Uterus (tissue), 4 donors: ENCODE results near the gene ALG6. TPM values are rescaled to one million over a fixed set of nuclear protein-coding genes. Genes with fewer than 3 reads are reported as not detected.

Experiments
- DNase-seq, 2 donors: peaks; one replicate each; pipeline ENCODE4 v3.0.0-alpha.2; 2019 to 2020
- H3K27ac ChIP-seq, 2 donors: fragments of 200-600 bp; sonication (generic); 1 replicate in 1 of 2; 2 replicates in 1 of 2; pipeline ENCODE4 v1.5.1; 2016 to 2018
- H3K27me3 ChIP-seq, 2 donors: fragments of 200-600 bp; sonication (generic); one replicate each; pipeline ENCODE4 v1.5.1; 2018 to 2019; ENCODE audit warnings: control low read depth in 1 of 2
- H3K36me3 ChIP-seq, 2 donors: fragments of 200-600 bp; sonication (generic); one replicate each; pipeline ENCODE4 v1.5.1; 2019; ENCODE audit warnings: control low read depth in 1 of 2
- H3K4me1 ChIP-seq, 2 donors: fragments of 200-600 bp; sonication (generic); one replicate each; pipeline ENCODE4 v1.5.1; 2018 to 2019; ENCODE audit warnings: control low read depth in 1 of 2
- H3K4me3 ChIP-seq, 2 donors: fragments of 200-600 bp; sonication (generic); 1 replicate in 1 of 2; 2 replicates in 1 of 2; pipeline ENCODE4 v1.5.1; 2018 to 2019; ENCODE audit warnings: mild to moderate bottlenecking in 1 of 2
- H3K9me3 ChIP-seq, 2 donors: fragments of 200-600 bp; sonication (generic); one replicate each; pipeline ENCODE4 v1.5.1; 2019; ENCODE audit warnings: control low read depth in 1 of 2
- POLR2A ChIP-seq, 2 donors: fragments of 450-650 bp; IDR thresholded peaks; one replicate each; pipeline ENCODE4 v1.6.1; 2016; ENCODE audit warnings: antibody characterized with exemption in 2 of 2, mild to moderate bottlenecking in 1 of 2, moderate library complexity in 1 of 2
- intact Hi-C: fragments of 100-400 bp; cut with DNase I; formaldehyde crosslinking; loops from one replicate; pipeline ENCODE4 v1.15.1; 2023; ENCODE audit warnings: low total_unique reads
- total RNA-seq, 4 donors: library from RNA; depleted of rRNA in 3 of 4; stranded (reverse); fragments of >200 nt in 3 of 4; gene quantifications; one replicate each; pipeline versions ENCODE4 v1.1.0 to v1.2.4, GENCODE V29; 2014 to 2023
- TF ChIP-seq, protein P1 (sequence below), 4 experiments: fragments of 200-600 bp in 2 of 4; fragments of 450-650 bp in 2 of 4; sonication (generic) in 2 of 4; IDR thresholded peaks; one replicate each; pipeline ENCODE4 v1.5.1; 2016 to 2019; ENCODE audit warnings: antibody characterized with exemption in 4 of 4, mild to moderate bottlenecking in 2 of 4, moderate library complexity in 1 of 4
- donor health status: DM: yes; HTN: yes; CAD: no.

Gene ALG6
- total RNA-seq, 4 donors from 2014 or later = 3.8 to 23.6 (median 15.2) TPM

DNA sequence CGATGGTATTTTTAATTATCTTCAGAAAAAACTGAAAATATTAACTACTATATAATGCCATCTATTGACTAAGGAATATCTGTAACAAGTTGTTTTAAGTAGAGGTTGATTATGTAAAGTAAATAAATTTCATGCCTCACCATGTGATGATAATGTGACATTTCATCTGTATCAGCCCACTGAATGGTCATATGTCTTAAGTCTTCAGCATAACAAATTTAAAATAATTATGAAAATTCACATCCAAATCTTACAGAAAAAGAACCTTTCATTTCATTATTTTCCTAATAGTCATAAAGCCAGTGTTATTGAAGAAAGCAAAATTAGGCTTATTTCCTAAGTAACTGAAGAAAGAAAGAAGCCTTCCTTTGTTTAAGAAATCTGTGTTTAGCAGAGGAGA, 83.0 kb downstream of the ALG6 start:
- Histone ChIP-seq H3K27ac (no peak overlapping the region), H3K4me1 (no peaks in the 10 kb centered on the region), H3K9me3 (no peaks in the 10 kb centered on the region), H3K27me3 (no peaks in the 10 kb centered on the region), H3K4me3 (no peak overlapping the region), H3K36me3 (no peaks in the 10 kb centered on the region)
- no peak for DNase-seq
- TF ChIP-seq POLR2A (IDR thresholded peaks at IDR 0.05) = no peak
- TF ChIP-seq, protein P1, sequence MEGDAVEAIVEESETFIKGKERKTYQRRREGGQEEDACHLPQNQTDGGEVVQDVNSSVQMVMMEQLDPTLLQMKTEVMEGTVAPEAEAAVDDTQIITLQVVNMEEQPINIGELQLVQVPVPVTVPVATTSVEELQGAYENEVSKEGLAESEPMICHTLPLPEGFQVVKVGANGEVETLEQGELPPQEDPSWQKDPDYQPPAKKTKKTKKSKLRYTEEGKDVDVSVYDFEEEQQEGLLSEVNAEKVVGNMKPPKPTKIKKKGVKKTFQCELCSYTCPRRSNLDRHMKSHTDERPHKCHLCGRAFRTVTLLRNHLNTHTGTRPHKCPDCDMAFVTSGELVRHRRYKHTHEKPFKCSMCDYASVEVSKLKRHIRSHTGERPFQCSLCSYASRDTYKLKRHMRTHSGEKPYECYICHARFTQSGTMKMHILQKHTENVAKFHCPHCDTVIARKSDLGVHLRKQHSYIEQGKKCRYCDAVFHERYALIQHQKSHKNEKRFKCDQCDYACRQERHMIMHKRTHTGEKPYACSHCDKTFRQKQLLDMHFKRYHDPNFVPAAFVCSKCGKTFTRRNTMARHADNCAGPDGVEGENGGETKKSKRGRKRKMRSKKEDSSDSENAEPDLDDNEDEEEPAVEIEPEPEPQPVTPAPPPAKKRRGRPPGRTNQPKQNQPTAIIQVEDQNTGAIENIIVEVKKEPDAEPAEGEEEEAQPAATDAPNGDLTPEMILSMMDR (IDR thresholded peaks at IDR 0.05) = no peak
- intact Hi-C loops = no loop called here

DNA sequence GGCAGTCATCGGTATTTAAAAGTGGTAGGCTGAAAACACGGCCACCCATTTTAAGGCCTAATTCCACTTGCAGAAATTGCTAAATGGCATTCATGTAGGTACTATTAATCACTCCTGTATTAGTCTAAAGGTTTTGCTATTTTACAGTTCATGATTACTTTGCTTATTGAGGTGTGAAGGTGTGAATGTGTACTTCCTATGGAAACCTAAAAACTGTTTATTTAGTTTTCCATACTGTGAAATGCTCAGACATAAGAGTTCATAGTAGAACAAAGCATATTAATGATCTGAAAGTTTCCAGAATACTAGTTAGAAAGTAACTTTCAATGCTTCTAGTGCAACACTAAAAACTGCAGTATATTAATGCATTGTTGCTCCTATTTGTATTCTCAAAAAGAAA, 85.8 kb downstream of the ALG6 start:
- no peak for DNase-seq
- H3K27ac ChIP-seq = no peak overlapping the region
- intact Hi-C loops = no loop called here
- no peaks in the 10 kb centered on the region for H3K9me3 ChIP-seq
- no peaks in the 10 kb centered on the region for H3K4me1 ChIP-seq
- TF ChIP-seq POLR2A (IDR thresholded peaks at IDR 0.05) = no peak
- TF ChIP-seq, protein P1 (IDR thresholded peaks at IDR 0.05) = no peak
- no peaks in the 10 kb centered on the region for H3K27me3 ChIP-seq
- no peak overlapping the region for H3K4me3 ChIP-seq
- H3K36me3 ChIP-seq = no peaks in the 10 kb centered on the region

DNA sequence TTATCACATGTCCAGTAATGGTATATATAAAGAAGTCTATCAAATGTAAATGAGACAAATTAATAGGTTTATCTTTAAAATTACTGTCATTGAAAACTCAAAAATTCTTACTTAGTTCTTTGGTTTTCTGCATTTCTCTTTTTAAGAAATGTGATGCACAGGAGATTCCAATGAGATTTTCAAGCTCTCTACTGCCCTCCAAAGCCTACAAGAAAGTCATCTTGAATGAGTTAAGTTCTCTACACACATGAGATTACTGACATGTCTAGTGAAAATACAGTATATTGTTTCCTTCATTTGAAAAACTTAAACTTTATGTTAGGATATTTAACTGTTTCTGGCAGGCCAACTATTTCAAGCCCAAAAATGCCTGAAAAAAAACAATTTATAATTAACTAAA, 86.8 kb downstream of the ALG6 start:
- no peak for DNase-seq
- Histone ChIP-seq H3K4me3 (no peak overlapping the region), H3K4me1 (no peaks in the 10 kb centered on the region), H3K36me3 (no peaks in the 10 kb centered on the region), H3K9me3 (no peaks in the 10 kb centered on the region), H3K27ac (no peak overlapping the region), H3K27me3 (no peaks in the 10 kb centered on the region)
- TF ChIP-seq, protein P1 (IDR thresholded peaks at IDR 0.05) = no peak
- TF ChIP-seq POLR2A (IDR thresholded peaks at IDR 0.05) = no peak
- intact Hi-C loops = no loop called here

DNA sequence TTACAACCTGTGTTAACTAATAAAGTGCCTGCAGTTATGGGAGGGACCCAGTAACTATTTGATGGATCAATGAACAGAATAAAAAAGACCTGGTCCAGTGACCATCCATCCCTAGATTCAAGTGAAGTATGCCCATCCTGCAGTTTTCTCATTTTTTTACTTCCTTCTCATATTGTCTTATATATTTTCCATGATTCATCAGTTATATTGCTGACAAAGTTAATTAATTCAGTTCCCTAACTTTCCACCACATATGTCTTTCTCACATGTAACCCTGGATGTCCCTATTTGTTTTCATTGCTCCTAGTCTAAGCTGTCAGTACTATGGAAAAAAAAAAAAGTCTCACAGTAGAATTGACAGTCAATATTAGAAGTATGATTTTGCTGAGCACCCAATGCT, 91.3 kb downstream of the ALG6 start:
- intact Hi-C loops = no loop called here
- H3K4me1 ChIP-seq = no peaks in the 10 kb centered on the region
- H3K27ac ChIP-seq = no peak overlapping the region
- no peaks in the 10 kb centered on the region for H3K36me3 ChIP-seq
- peaks cover 0 to 14% of the 10 kb centered on the region in 2 donors for H3K9me3 ChIP-seq
- TF ChIP-seq, protein P1 (IDR thresholded peaks at IDR 0.05) = no peak
- TF ChIP-seq POLR2A (IDR thresholded peaks at IDR 0.05) = no peak
- DNase-seq = no peak
- H3K27me3 ChIP-seq = no peaks in the 10 kb centered on the region
- H3K4me3 ChIP-seq = no peak overlapping the region

DNA sequence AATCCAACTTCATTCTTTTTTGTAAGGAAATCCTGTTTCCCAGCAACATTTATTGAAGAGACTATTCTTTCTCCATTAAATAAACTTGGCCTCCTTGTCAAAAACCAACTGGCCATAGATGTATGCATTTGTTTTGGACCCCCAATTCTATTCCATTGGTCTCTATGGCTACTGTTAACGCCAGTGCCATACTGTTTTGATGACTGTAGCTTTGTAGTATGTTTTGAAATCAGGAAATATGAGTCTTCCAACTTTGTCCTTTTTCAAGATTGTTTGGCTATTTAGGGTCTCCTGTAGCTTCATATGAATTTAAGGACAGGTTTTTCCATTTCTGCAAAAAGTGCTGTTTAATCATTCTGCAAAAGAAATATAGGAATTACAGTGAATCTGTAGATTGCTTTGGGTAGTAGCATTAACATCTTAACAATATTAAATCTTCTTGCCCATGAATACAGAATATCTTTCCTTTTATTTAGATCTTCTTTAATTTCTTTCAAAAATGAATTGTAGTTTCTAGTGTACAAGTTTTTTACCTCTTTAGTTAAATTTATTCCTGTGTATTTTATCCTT, 94.3 kb downstream of the ALG6 start:
- no peak for DNase-seq
- Histone ChIP-seq H3K4me3 (no peak overlapping the region), H3K4me1 (no peaks in the 10 kb centered on the region), H3K9me3 (peaks cover 0 to 14% of the 10 kb centered on the region in 2 donors), H3K27ac (no peak overlapping the region), H3K27me3 (no peaks in the 10 kb centered on the region), H3K36me3 (no peaks in the 10 kb centered on the region)
- TF ChIP-seq, protein P1 (IDR thresholded peaks at IDR 0.05) = no peak
- no peak for TF ChIP-seq POLR2A (IDR thresholded peaks at IDR 0.05)
- intact Hi-C loops = no loop called here
